ENCODE measurements around the gene SEC14L1. TPM values are rescaled to one million over a fixed set of nuclear protein-coding genes. Genes with fewer than 3 reads are reported as not detected.
"Not testable (repeated sequence)": the region's sequence is repeated elsewhere in the genome, so short reads cannot be mapped to it uniquely, and the experiment has no call there.

Gene SEC14L1
- total RNA-seq, 2 experiments from 2014 or later, result 56.9 to 59.6 TPM

GRCh38 chr17:77109159-77109759, 31.5 kb upstream of the SEC14L1 start:
- Mint-ChIP-seq H3K4me1 (peaks cover 33% of the 10 kb centered on the region), H3K9me3 (no peaks in the 10 kb centered on the region), H3K27ac (peak overlapping the region; percentile 42), H3K36me3 (peaks cover 11% of the 10 kb centered on the region), H3K27me3 (no peaks in the 10 kb centered on the region), H3K4me3 (no peak overlapping the region)
- DNase-seq, result no peak

- H3K27ac Mint-ChIP-seq, result peak overlapping the region; percentile 42
- H3K4me1 Mint-ChIP-seq, result peaks cover 33% of the 10 kb centered on the region
- no peaks in the 10 kb centered on the region for H3K27me3 Mint-ChIP-seq
- DNase-seq, result no peak
- H3K9me3 Mint-ChIP-seq, result no peaks in the 10 kb centered on the region
- H3K4me3 Mint-ChIP-seq, result no peak overlapping the region
- H3K36me3 Mint-ChIP-seq, result peaks cover 11% of the 10 kb centered on the region
Measured at GRCh38 chr17:77109764-77110359, 30.9 kb upstream of the SEC14L1 start.

- not testable (repeated sequence) for H3K27ac Mint-ChIP-seq, DNase-seq, H3K9me3 Mint-ChIP-seq, H3K4me3 Mint-ChIP-seq, H3K27me3 Mint-ChIP-seq, H3K36me3 Mint-ChIP-seq
- peaks cover 27% of the 10 kb centered on the region for H3K4me1 Mint-ChIP-seq
Measured at GRCh38 chr17:77111165-77111933, 29.4 kb upstream of the SEC14L1 start.

GRCh38 chr17:77111934-77112296, 28.9 kb upstream of the SEC14L1 start:
- H3K27me3 Mint-ChIP-seq, result no peaks in the 10 kb centered on the region
- no peak overlapping the region for H3K4me3 Mint-ChIP-seq
- H3K36me3 Mint-ChIP-seq, result peaks cover 5% of the 10 kb centered on the region
- no peaks in the 10 kb centered on the region for H3K9me3 Mint-ChIP-seq
- no peak for DNase-seq
- H3K4me1 Mint-ChIP-seq, result peaks cover 25% of the 10 kb centered on the region
- H3K27ac Mint-ChIP-seq, result no peak overlapping the region

- Mint-ChIP-seq H3K9me3 (no peaks in the 10 kb centered on the region), H3K4me3 (no peak overlapping the region), H3K36me3 (no peaks in the 10 kb centered on the region), H3K27me3 (no peaks in the 10 kb centered on the region), H3K27ac (no peak overlapping the region), H3K4me1 (peaks cover 5% of the 10 kb centered on the region)
- DNase-seq, result no peak
Measured at GRCh38 chr17:77115510-77115909, 25.3 kb upstream of the SEC14L1 start.

- no peak for DNase-seq
Measured at GRCh38 chr17:77115947-77116346, 24.8 kb upstream of the SEC14L1 start.

GRCh38 chr17:77116371-77116860, 24.4 kb upstream of the SEC14L1 start:
- no peak overlapping the region for H3K4me3 Mint-ChIP-seq
- H3K27ac Mint-ChIP-seq, result no peak overlapping the region
- no peaks in the 10 kb centered on the region for H3K36me3 Mint-ChIP-seq
- no peak for DNase-seq
- peaks cover 3% of the 10 kb centered on the region for H3K4me1 Mint-ChIP-seq
- H3K9me3 Mint-ChIP-seq, result no peaks in the 10 kb centered on the region
- no peaks in the 10 kb centered on the region for H3K27me3 Mint-ChIP-seq

More at GRCh38 chr17:77115947-77116346, 24.8 kb upstream of the SEC14L1 start:
- Mint-ChIP-seq H3K36me3 (no peaks in the 10 kb centered on the region), H3K4me1 (peaks cover 5% of the 10 kb centered on the region), H3K9me3 (no peaks in the 10 kb centered on the region), H3K27ac (no peak overlapping the region), H3K4me3 (no peak overlapping the region), H3K27me3 (no peaks in the 10 kb centered on the region)

- H3K9me3 Mint-ChIP-seq, result no peaks in the 10 kb centered on the region
- no peak overlapping the region for H3K27ac Mint-ChIP-seq
- no peaks in the 10 kb centered on the region for H3K36me3 Mint-ChIP-seq
- no peaks in the 10 kb centered on the region for H3K27me3 Mint-ChIP-seq
- DNase-seq, result no peak
- peaks cover 4% of the 10 kb centered on the region for H3K4me1 Mint-ChIP-seq
- no peak overlapping the region for H3K4me3 Mint-ChIP-seq
Measured at GRCh38 chr17:77117415-77117814, 23.4 kb upstream of the SEC14L1 start.

- H3K27ac Mint-ChIP-seq, result no peak overlapping the region
- no peaks in the 10 kb centered on the region for H3K9me3 Mint-ChIP-seq
Measured at GRCh38 chr17:77118251-77118928, 22.4 kb upstream of the SEC14L1 start.

GRCh38 chr17:77119668-77120301, 21.0 kb upstream of the SEC14L1 start:
- no peak overlapping the region for H3K27ac Mint-ChIP-seq
- no peak overlapping the region for H3K4me3 Mint-ChIP-seq
- H3K9me3 Mint-ChIP-seq, result no peaks in the 10 kb centered on the region
- DNase-seq, result no peak
- H3K36me3 Mint-ChIP-seq, result no peaks in the 10 kb centered on the region
- H3K4me1 Mint-ChIP-seq, result peaks cover 9% of the 10 kb centered on the region
- H3K27me3 Mint-ChIP-seq, result no peaks in the 10 kb centered on the region

More at GRCh38 chr17:77118251-77118928, 22.4 kb upstream of the SEC14L1 start:
- peaks cover 4% of the 10 kb centered on the region for H3K4me1 Mint-ChIP-seq
- no peaks in the 10 kb centered on the region for H3K36me3 Mint-ChIP-seq
- H3K27me3 Mint-ChIP-seq, result no peaks in the 10 kb centered on the region
- H3K4me3 Mint-ChIP-seq, result no peak overlapping the region
- DNase-seq, result no peak

GRCh38 chr17:77120868-77121267, 19.9 kb upstream of the SEC14L1 start:
- H3K4me3 Mint-ChIP-seq, result no peak overlapping the region
- peaks cover under 1% of the 10 kb centered on the region for H3K36me3 Mint-ChIP-seq
- no peak overlapping the region for H3K27ac Mint-ChIP-seq
- H3K4me1 Mint-ChIP-seq, result peaks cover 11% of the 10 kb centered on the region
- no peaks in the 10 kb centered on the region for H3K27me3 Mint-ChIP-seq
- no peaks in the 10 kb centered on the region for H3K9me3 Mint-ChIP-seq
- DNase-seq, result no peak

- H3K9me3 Mint-ChIP-seq, result no peaks in the 10 kb centered on the region
- DNase-seq, result no peak
- H3K4me1 Mint-ChIP-seq, result peaks cover 33% of the 10 kb centered on the region
- H3K4me3 Mint-ChIP-seq, result no peak overlapping the region
- no peak overlapping the region for H3K27ac Mint-ChIP-seq
- H3K36me3 Mint-ChIP-seq, result peaks cover 2% of the 10 kb centered on the region
- no peaks in the 10 kb centered on the region for H3K27me3 Mint-ChIP-seq
Measured at GRCh38 chr17:77124192-77124889, 16.4 kb upstream of the SEC14L1 start.

GRCh38 chr17:77125432-77125901, 15.3 kb upstream of the SEC14L1 start:
- Mint-ChIP-seq H3K27ac (no peak overlapping the region), H3K27me3 (no peaks in the 10 kb centered on the region), H3K4me1 (peaks cover 38% of the 10 kb centered on the region), H3K36me3 (peaks cover 2% of the 10 kb centered on the region), H3K9me3 (no peaks in the 10 kb centered on the region), H3K4me3 (no peak overlapping the region)
- no peak for DNase-seq

- peaks cover 38% of the 10 kb centered on the region for H3K4me1 Mint-ChIP-seq
- no peaks in the 10 kb centered on the region for H3K27me3 Mint-ChIP-seq
- no peaks in the 10 kb centered on the region for H3K9me3 Mint-ChIP-seq
- DNase-seq, result no peak
- no peak overlapping the region for H3K4me3 Mint-ChIP-seq
- H3K36me3 Mint-ChIP-seq, result peaks cover 2% of the 10 kb centered on the region
- no peak overlapping the region for H3K27ac Mint-ChIP-seq
Measured at GRCh38 chr17:77126519-77126918, 14.2 kb upstream of the SEC14L1 start.

Measured in activated naive CD8-positive, alpha-beta T cell treated with anti-CD3 and anti-CD28 coated beads for 36 hours (primary cell).